Erythroblast (primary cell): ENCODE measurements around the gene NFATC1.

ENCODE experiments used
- GATA1 ChIP-seq: IDR thresholded peaks from 2 replicates; pipeline ENCODE4 v1.6.1; 2011; ENCODE audit warnings: low read depth, mild to moderate bottlenecking, control low read depth, low read length, moderate library complexity
- POLR2A ChIP-seq: IDR thresholded peaks from 2 replicates; pipeline ENCODE4 v1.6.1; 2011; ENCODE audit warnings: mild to moderate bottlenecking, low read length

DNA sequence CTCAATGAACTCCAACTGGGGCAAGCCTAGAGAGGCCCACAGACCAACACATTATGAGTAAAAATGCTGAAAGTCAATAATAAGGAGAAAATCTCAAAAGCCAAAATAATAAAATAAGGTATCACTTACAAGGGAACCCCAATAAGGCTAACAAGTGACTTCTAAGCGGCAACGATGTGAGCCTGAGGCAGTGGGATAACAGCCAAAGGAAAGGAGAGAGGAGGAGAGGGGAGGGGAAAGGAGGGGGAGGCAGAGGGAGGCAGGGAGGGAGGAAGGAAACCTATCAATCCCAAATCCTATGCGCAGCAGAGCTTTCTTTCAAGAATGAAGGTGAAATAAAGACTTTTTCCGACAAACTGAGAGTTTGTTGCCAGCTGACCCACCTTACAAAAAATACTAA is 6.0 kb upstream of the NFATC1 start:
- no peak for TF ChIP-seq POLR2A
- TF ChIP-seq GATA1, result no peak
